ENCODE data around the gene ZNF714.

DNA sequence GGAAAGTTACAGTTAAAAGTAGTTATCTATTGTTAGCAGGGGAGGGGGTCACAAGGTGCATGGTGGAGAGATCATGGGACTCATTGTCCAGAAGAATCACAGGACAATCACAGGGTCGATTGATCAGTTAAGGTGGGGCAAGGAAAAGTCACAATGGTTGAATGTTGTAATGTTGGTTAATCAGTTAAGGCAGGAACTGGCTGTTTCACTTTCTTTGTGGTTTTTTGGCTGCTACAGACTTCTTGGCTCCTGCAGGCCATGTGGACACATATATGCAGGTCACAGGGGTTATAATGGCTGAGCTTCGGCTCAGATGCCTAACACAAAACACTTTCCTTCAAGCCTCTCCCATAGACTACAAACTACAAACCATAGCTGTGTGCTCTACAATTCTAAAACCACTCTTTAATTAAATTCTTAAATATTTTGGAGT, 52.9 kb downstream of the ZNF714 start:
- TF ChIP-seq, protein P1, sequence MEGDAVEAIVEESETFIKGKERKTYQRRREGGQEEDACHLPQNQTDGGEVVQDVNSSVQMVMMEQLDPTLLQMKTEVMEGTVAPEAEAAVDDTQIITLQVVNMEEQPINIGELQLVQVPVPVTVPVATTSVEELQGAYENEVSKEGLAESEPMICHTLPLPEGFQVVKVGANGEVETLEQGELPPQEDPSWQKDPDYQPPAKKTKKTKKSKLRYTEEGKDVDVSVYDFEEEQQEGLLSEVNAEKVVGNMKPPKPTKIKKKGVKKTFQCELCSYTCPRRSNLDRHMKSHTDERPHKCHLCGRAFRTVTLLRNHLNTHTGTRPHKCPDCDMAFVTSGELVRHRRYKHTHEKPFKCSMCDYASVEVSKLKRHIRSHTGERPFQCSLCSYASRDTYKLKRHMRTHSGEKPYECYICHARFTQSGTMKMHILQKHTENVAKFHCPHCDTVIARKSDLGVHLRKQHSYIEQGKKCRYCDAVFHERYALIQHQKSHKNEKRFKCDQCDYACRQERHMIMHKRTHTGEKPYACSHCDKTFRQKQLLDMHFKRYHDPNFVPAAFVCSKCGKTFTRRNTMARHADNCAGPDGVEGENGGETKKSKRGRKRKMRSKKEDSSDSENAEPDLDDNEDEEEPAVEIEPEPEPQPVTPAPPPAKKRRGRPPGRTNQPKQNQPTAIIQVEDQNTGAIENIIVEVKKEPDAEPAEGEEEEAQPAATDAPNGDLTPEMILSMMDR (optimal IDR thresholded peaks at IDR 0.05 in 1 of 3, IDR thresholded peaks at IDR 0.05 in 1 of 3, conservative IDR thresholded peaks at IDR 0.05 in 1 of 3; ENCODE audit: extremely low read depth in 1 of 3, insufficient read depth in 2 of 3, low read length in 3 of 3): no peak
- no peak for TF ChIP-seq EZH2 (IDR thresholded peaks at IDR 0.05; ENCODE audit: low read length)

Measured in keratinocyte (primary cell).